Measurements from ENCODE around the gene NET1.

DNA sequence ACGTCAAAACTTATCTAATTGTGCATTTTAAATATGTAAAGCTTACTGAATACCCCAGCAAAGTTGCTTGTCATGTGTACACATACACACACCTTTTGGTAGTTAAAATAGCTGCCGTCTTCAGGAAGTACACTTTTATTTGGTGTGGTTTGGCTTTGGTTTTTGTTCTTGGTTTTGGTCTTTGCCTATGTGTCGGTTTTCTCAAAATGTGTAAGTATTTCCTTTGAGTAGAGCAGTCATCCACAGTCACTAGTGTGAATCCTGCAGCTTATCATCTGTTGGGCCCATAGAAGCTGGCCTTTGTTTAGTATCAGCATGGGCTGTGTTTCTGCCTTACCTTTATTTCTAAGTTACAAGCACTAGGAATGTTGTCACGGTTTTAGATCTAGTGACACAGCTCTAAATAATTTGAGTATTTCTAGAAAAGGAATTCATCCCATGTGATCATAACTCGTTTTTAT lies 35.3 kb downstream of the NET1 start:
- TF ChIP-seq, protein P1, sequence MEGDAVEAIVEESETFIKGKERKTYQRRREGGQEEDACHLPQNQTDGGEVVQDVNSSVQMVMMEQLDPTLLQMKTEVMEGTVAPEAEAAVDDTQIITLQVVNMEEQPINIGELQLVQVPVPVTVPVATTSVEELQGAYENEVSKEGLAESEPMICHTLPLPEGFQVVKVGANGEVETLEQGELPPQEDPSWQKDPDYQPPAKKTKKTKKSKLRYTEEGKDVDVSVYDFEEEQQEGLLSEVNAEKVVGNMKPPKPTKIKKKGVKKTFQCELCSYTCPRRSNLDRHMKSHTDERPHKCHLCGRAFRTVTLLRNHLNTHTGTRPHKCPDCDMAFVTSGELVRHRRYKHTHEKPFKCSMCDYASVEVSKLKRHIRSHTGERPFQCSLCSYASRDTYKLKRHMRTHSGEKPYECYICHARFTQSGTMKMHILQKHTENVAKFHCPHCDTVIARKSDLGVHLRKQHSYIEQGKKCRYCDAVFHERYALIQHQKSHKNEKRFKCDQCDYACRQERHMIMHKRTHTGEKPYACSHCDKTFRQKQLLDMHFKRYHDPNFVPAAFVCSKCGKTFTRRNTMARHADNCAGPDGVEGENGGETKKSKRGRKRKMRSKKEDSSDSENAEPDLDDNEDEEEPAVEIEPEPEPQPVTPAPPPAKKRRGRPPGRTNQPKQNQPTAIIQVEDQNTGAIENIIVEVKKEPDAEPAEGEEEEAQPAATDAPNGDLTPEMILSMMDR (IDR thresholded peaks at IDR 0.05) = no peak
- no peak for TF ChIP-seq POLR2A (IDR thresholded peaks at IDR 0.05)
